ENCODE measurements around the gene SPINK5. TPM values are rescaled to one million over a fixed set of nuclear protein-coding genes. Genes with fewer than 3 reads are reported as not detected.

The SPINK5 gene
- total RNA-seq, 1 experiment from 2014 or later: not detected

- CTCF ChIA-PET: no interaction called here
- TF ChIP-seq EZH2 (IDR thresholded peaks at IDR 0.05; ENCODE audit: low read length, unreplicated experiment) (no peak), CTCF (conservative IDR thresholded peaks at IDR 0.05; ENCODE audit: low read depth, low read length) (no peak), EZH2phosphoT487 (IDR thresholded peaks at IDR 0.05; ENCODE audit: borderline replicate concordance, low read length) (no peak)
- ATAC-seq (no peak), DNase-seq (no peak)
- Histone ChIP-seq H3K36me3 (ENCODE audit: low read depth, low read length) (no peaks in the 10 kb centered on the region), H3K27me3 (ENCODE audit: low read length) (no peaks in the 10 kb centered on the region), H3K9me3 (ENCODE audit: low read length) (no peaks in the 10 kb centered on the region), H3K4me2 (ENCODE audit: low read length) (no peak overlapping the region), H3K27ac (ENCODE audit: low read length) (no peak overlapping the region), H3F3A (ENCODE audit: low read length, unreplicated experiment) (no peaks in the 10 kb centered on the region), H3K79me2 (ENCODE audit: low read length) (no peaks in the 10 kb centered on the region), H3K4me3 (ENCODE audit: low read length) (no peak overlapping the region), H3K9ac (ENCODE audit: low read length) (no peak overlapping the region), H3K4me1 (ENCODE audit: insufficient read depth, low read length) (no peaks in the 10 kb centered on the region), H3K9me2 (replicated peaks; ENCODE audit: low read length) (no peaks in the 10 kb centered on the region), H4K20me1 (ENCODE audit: low read length) (no peaks in the 10 kb centered on the region), H2AFZ (ENCODE audit: low read length) (no peak overlapping the region)
- intact Hi-C loops (cut with micrococcal nuclease): no loop called here
- no TSS peak for BruUV-seq (replicated peaks)
- POLR2A ChIA-PET (ENCODE audit: unreplicated experiment): no interaction called here
Measured at GRCh38 chr5:148084269-148084668, 20.5 kb downstream of the SPINK5 start.

- H3K36me3 ChIP-seq (ENCODE audit: low read depth, low read length): no peaks in the 10 kb centered on the region
- ATAC-seq (no peak), DNase-seq (no peak)
- H3K27ac ChIP-seq (ENCODE audit: low read length): no peak overlapping the region
- H3F3A ChIP-seq (ENCODE audit: low read length, unreplicated experiment): no peaks in the 10 kb centered on the region
- H3K9me2 ChIP-seq (replicated peaks; ENCODE audit: low read length): no peaks in the 10 kb centered on the region
- TF ChIP-seq EZH2 (IDR thresholded peaks at IDR 0.05; ENCODE audit: low read length, unreplicated experiment) (no peak), EZH2phosphoT487 (IDR thresholded peaks at IDR 0.05; ENCODE audit: borderline replicate concordance, low read length) (no peak), CTCF (conservative IDR thresholded peaks at IDR 0.05; ENCODE audit: low read depth, low read length) (no peak)
- ChIA-PET POLR2A (ENCODE audit: unreplicated experiment) (no interaction called here), CTCF (interaction anchor here (0.6 kb wide), 1 partner anchor 129 kb away, joined by 4 read pairs; no protein-coding TSS in a partner anchor)
- intact Hi-C loops (cut with micrococcal nuclease): no loop called here
- H3K9me3 ChIP-seq (ENCODE audit: low read length): no peaks in the 10 kb centered on the region
- no peaks in the 10 kb centered on the region for H4K20me1 ChIP-seq (ENCODE audit: low read length)
- H3K4me3 ChIP-seq (ENCODE audit: low read length): no peak overlapping the region
- no peaks in the 10 kb centered on the region for H3K27me3 ChIP-seq (ENCODE audit: low read length)
- no peaks in the 10 kb centered on the region for H3K79me2 ChIP-seq (ENCODE audit: low read length)
- no TSS peak for BruUV-seq (replicated peaks)
- no peak overlapping the region for H3K9ac ChIP-seq (ENCODE audit: low read length)
- no peak overlapping the region for H3K4me2 ChIP-seq (ENCODE audit: low read length)
- 0 out of 2 replicates have a peak, but pooled peaks cover 2% of the 10 kb centered on the region for H3K4me1 ChIP-seq (ENCODE audit: insufficient read depth, low read length)
- H2AFZ ChIP-seq (ENCODE audit: low read length): no peak overlapping the region
Measured at GRCh38 chr5:148085310-148085709, 21.5 kb downstream of the SPINK5 start.

- DNase-seq: no peak
- Histone ChIP-seq H3K27me3 (ENCODE audit: low read length) (no peaks in the 10 kb centered on the region), H4K20me1 (ENCODE audit: low read length) (no peaks in the 10 kb centered on the region), H3K27ac (ENCODE audit: low read length) (no peak overlapping the region), H3K36me3 (ENCODE audit: low read depth, low read length) (no peaks in the 10 kb centered on the region), H3K4me1 (ENCODE audit: insufficient read depth, low read length) (peaks cover 8% of the 10 kb centered on the region; the same call in 1 of the 2 replicates), H3K9me3 (ENCODE audit: low read length) (no peaks in the 10 kb centered on the region), H3F3A (ENCODE audit: low read length, unreplicated experiment) (no peaks in the 10 kb centered on the region), H2AFZ (ENCODE audit: low read length) (no peak overlapping the region), H3K79me2 (ENCODE audit: low read length) (no peaks in the 10 kb centered on the region), H3K4me2 (ENCODE audit: low read length) (no peak overlapping the region), H3K9ac (ENCODE audit: low read length) (no peak overlapping the region), H3K4me3 (ENCODE audit: low read length) (no peak overlapping the region), H3K9me2 (replicated peaks; ENCODE audit: low read length) (no peaks in the 10 kb centered on the region)
- CTCF ChIA-PET: no interaction called here
- no peak for TF ChIP-seq CTCF (conservative IDR thresholded peaks at IDR 0.05; ENCODE audit: low read depth, low read length)
- no peak for TF ChIP-seq EZH2phosphoT487 (IDR thresholded peaks at IDR 0.05; ENCODE audit: borderline replicate concordance, low read length)
- TF ChIP-seq EZH2 (IDR thresholded peaks at IDR 0.05; ENCODE audit: low read length, unreplicated experiment): no peak
- POLR2A ChIA-PET (ENCODE audit: unreplicated experiment): no interaction called here
- ATAC-seq: no peak
- no TSS peak for BruUV-seq (replicated peaks)
- intact Hi-C loops (cut with micrococcal nuclease): no loop called here
Measured at GRCh38 chr5:148085977-148086705, 22.4 kb downstream of the SPINK5 start.
